PC-3 (cell line): Measurements from ENCODE around the gene CHRNA3. TPM values are rescaled to one million over a fixed set of nuclear protein-coding genes. Genes with fewer than 3 reads are reported as not detected.
"Not testable (repeated sequence)": the region's sequence is repeated elsewhere in the genome, so short reads cannot be mapped to it uniquely, and the experiment has no call there.

Source experiments
- ATAC-seq: fragments of 200-7000 bp; cut with Tn5 transposase; 2 replicates; pipeline ENCODE4 v1.9.1; 2020; ENCODE audit warnings: mild to moderate bottlenecking, moderate library complexity
- BruUV-seq: library from RNA; stranded (reverse); fragments of 400-500 nt; replicated peaks from 2 replicates; lab custom pipeline; 2021; lab: Mats Ljungman, UMichigan
- CTCF ChIA-PET: fragments of 300-600 bp; sonication (Branson Sonifier 250); formaldehyde crosslinking; loops from one replicate; lab custom pipeline; 2022; ENCODE audit warnings: antibody characterized with exemption; lab: Charles Lee
- POLR2A ChIA-PET: fragments of 300-600 bp; sonication (Branson Sonifier 250); formaldehyde crosslinking; loops from one replicate; lab custom pipeline; 2022; ENCODE audit warnings: antibody characterized with exemption; ENCODE audit not compliant: unreplicated experiment; lab: Charles Lee
- DNase-seq: peaks from one replicate; pipeline ENCODE4 v3.0.0-alpha.2; 2015
- H2AFZ ChIP-seq: fragments of 300-600 bp; sonication (generic); 2 replicates; pipeline ENCODE4 v1.6.0; 2016; ENCODE audit warnings: antibody characterized with exemption, low read length
- H3F3A ChIP-seq: fragments of 300-600 bp; sonication (generic); one replicate; pipeline ENCODE4 v1.6.0; 2017; ENCODE audit warnings: antibody characterized with exemption, low read length, control low read depth, mild to moderate bottlenecking; ENCODE audit not compliant: unreplicated experiment
- H3K27ac ChIP-seq: fragments of 300-600 bp; sonication (generic); 2 replicates; pipeline ENCODE4 v1.5.1; 2016; ENCODE audit warnings: mild to moderate bottlenecking, low read length
- H3K27me3 ChIP-seq: fragments of 300-600 bp; sonication (generic); 2 replicates; pipeline ENCODE4 v1.6.1; 2016; ENCODE audit warnings: low read length, mixed read lengths
- H3K36me3 ChIP-seq: fragments of 300-600 bp; sonication (generic); 2 replicates; pipeline ENCODE4 v1.6.1; 2016; ENCODE audit warnings: low read depth, mixed run types, low read length, mixed read lengths
- H3K4me1 ChIP-seq: fragments of 300-600 bp; sonication (generic); 2 replicates; pipeline ENCODE4 v1.5.1; 2016; ENCODE audit warnings: low read length; ENCODE audit not compliant: insufficient read depth
- H3K4me2 ChIP-seq: fragments of 300-600 bp; sonication (generic); 2 replicates; pipeline ENCODE4 v1.6.0; 2016; ENCODE audit warnings: low read length
- H3K4me3 ChIP-seq: fragments of 300-600 bp; sonication (generic); 2 replicates; pipeline ENCODE4 v1.5.1; 2016; ENCODE audit warnings: mild to moderate bottlenecking, low read length, mixed read lengths
- H3K79me2 ChIP-seq: fragments of 300-600 bp; sonication (generic); 2 replicates; pipeline ENCODE4 v1.6.1; 2017; ENCODE audit warnings: low read length, mixed read lengths
- H3K9ac ChIP-seq: fragments of 300-600 bp; sonication (generic); 2 replicates; pipeline ENCODE4 v1.6.0; 2016; ENCODE audit warnings: mild to moderate bottlenecking, low read length
- H3K9me2 ChIP-seq: fragments of 300-600 bp; sonication (generic); replicated peaks from 2 replicates; pipeline ENCODE4 v1.6.1; 2016; ENCODE audit warnings: mixed run types, low read length, mixed read lengths
- H3K9me3 ChIP-seq: fragments of 300-600 bp; sonication (generic); 2 replicates; pipeline ENCODE4 v1.6.1; 2016; ENCODE audit warnings: low read length, mixed read lengths
- H4K20me1 ChIP-seq: fragments of 300-600 bp; sonication (generic); 2 replicates; pipeline ENCODE4 v1.6.1; 2016; ENCODE audit warnings: low read length, mixed read lengths
- EZH2 ChIP-seq: fragments of 300-600 bp; sonication (generic); IDR thresholded peaks from one replicate; pipeline ENCODE4 v1.6.1; 2017; ENCODE audit warnings: antibody characterized with exemption, mild to moderate bottlenecking, low read length; ENCODE audit not compliant: unreplicated experiment
- EZH2phosphoT487 ChIP-seq: fragments of 300-600 bp; sonication (generic); IDR thresholded peaks from 2 replicates; pipeline ENCODE4 v1.6.1; 2018; ENCODE audit warnings: mild to moderate bottlenecking, antibody characterized with exemption, low read length, borderline replicate concordance
- intact Hi-C: fragments of 100-400 bp; cut with micrococcal nuclease; formaldehyde crosslinking; loops from 2 replicates; pipeline ENCODE4 v1.9.0; 2023
- total RNA-seq: library from RNA; depleted of rRNA; stranded (reverse); fragments of >200 nt; gene quantifications from 2 replicates; pipeline ENCODE4 v1.2.3, GENCODE V29; 2014
- TF ChIP-seq, protein P1 (sequence below): fragments of 300-600 bp; sonication (generic); conservative IDR thresholded peaks from 2 replicates; pipeline ENCODE4 v1.5.1; 2017; ENCODE audit warnings: antibody characterized with exemption, low read depth, mild to moderate bottlenecking, low read length

The CHRNA3 gene
- total RNA-seq, 1 experiment from 2014 or later = not detected

- no peak overlapping the region for H3K27ac ChIP-seq
- ChIA-PET CTCF (no interaction called here), POLR2A (no interaction called here)
- ATAC-seq = no peak
- H2AFZ ChIP-seq = no peak overlapping the region
- no peak overlapping the region for H3K4me2 ChIP-seq
- no TSS peak for BruUV-seq
- H3K9ac ChIP-seq = no peak overlapping the region
- intact Hi-C loops = no loop called here
- no peaks in the 10 kb centered on the region for H3F3A ChIP-seq
- no peaks in the 10 kb centered on the region for H3K79me2 ChIP-seq
- H3K4me3 ChIP-seq = no peak overlapping the region
- no peaks in the 10 kb centered on the region for H3K4me1 ChIP-seq
- no peak for TF ChIP-seq EZH2phosphoT487
- TF ChIP-seq, protein P1, sequence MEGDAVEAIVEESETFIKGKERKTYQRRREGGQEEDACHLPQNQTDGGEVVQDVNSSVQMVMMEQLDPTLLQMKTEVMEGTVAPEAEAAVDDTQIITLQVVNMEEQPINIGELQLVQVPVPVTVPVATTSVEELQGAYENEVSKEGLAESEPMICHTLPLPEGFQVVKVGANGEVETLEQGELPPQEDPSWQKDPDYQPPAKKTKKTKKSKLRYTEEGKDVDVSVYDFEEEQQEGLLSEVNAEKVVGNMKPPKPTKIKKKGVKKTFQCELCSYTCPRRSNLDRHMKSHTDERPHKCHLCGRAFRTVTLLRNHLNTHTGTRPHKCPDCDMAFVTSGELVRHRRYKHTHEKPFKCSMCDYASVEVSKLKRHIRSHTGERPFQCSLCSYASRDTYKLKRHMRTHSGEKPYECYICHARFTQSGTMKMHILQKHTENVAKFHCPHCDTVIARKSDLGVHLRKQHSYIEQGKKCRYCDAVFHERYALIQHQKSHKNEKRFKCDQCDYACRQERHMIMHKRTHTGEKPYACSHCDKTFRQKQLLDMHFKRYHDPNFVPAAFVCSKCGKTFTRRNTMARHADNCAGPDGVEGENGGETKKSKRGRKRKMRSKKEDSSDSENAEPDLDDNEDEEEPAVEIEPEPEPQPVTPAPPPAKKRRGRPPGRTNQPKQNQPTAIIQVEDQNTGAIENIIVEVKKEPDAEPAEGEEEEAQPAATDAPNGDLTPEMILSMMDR = no peak
- H3K9me2 ChIP-seq = no peaks in the 10 kb centered on the region
- H4K20me1 ChIP-seq = no peaks in the 10 kb centered on the region
- 0 out of 2 replicates have a peak, but pooled peaks cover under 1% of the 10 kb centered on the region for H3K27me3 ChIP-seq
- H3K36me3 ChIP-seq = no peaks in the 10 kb centered on the region
- no peaks in the 10 kb centered on the region for H3K9me3 ChIP-seq
- DNase-seq = no peak
Observed at GRCh38 chr15:78615151-78615589, 5.6 kb downstream of the CHRNA3 start.

DNA sequence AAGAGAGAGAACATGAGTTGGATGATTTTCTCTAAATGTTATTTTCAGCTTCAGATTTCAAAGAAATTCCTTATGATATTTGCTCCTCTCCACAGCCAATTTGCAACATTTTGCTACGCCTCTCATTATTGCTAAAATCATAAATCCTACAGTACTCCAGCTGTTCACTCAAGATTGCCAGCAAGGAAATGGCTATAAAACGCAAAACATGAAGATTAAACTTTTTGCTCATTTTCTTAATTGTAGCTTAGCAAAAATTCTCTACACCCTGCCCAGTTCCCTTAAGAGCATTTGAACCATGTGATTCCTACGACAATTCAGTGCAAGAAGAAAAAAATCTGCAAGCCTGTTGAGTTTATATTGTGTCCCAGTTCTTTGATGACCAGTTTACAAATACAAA is 6.8 kb downstream of the CHRNA3 start:
- Histone ChIP-seq H4K20me1 (no peaks in the 10 kb centered on the region), H3K4me3 (no peak overlapping the region), H3K9me3 (no peaks in the 10 kb centered on the region), H3K36me3 (no peaks in the 10 kb centered on the region), H3K9me2 (no peaks in the 10 kb centered on the region), H3K79me2 (no peaks in the 10 kb centered on the region), H3K4me2 (no peak overlapping the region), H3K27me3 (no peaks in the 10 kb centered on the region), H3K9ac (no peak overlapping the region), H2AFZ (no peak overlapping the region), H3K27ac (no peak overlapping the region), H3K4me1 (no peaks in the 10 kb centered on the region), H3F3A (no peaks in the 10 kb centered on the region)
- TF ChIP-seq EZH2phosphoT487 (no peak), EZH2 (no peak)
- TF ChIP-seq, protein P1 = no peak
- DNase-seq (no peak), ATAC-seq (no peak)
- intact Hi-C loops = no loop called here
- CTCF ChIA-PET = no interaction called here
- POLR2A ChIA-PET = interaction anchor here (0.6 kb wide), 1 partner anchor 74 kb away, joined by 3 read pairs; the partner anchor contains the start of gene PSMA4
- no TSS peak for BruUV-seq

DNA sequence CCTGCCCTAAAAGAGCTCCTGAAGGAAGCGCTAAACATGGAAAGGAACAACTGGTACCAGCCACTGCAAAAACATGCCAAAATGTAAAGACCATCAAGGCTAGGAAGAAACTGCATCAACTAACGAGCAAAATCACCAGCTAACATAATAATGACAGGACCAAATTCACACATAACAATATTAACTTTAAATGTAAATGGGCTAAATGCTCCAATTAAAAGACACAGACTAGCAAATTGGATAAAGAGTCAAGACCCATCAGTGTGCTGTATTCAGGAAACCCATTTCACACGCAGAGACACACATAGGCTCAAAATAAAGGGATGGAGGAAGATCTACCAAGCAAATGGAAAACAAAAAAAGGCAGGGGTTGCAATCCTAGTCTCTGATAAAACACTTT is 11.2 kb downstream of the CHRNA3 start:
- intact Hi-C loops, H3K9me3 ChIP-seq, H3K4me2 ChIP-seq, H2AFZ ChIP-seq, H3K9ac ChIP-seq, H3K79me2 ChIP-seq, H3K9me2 ChIP-seq, BruUV-seq, H3K27me3 ChIP-seq, ATAC-seq, H3K4me3 ChIP-seq, POLR2A ChIA-PET, H3K27ac ChIP-seq, CTCF ChIA-PET, H3K36me3 ChIP-seq, H3K4me1 ChIP-seq, H4K20me1 ChIP-seq, DNase-seq, H3F3A ChIP-seq: not testable (repeated sequence)
